Naive thymus-derived CD4-positive, alpha-beta T cell (primary cell): ENCODE data around the gene MEG3. TPM values are rescaled to one million over a fixed set of nuclear protein-coding genes. Genes with fewer than 3 reads are reported as not detected.

Source experiments
- ATAC-seq: fragments of 150-1000 bp; cut with Tn5 transposase; 2 replicates; pipeline ENCODE4 v1.10.0; 2021; ENCODE audit warnings: mild to moderate bottlenecking, moderate library complexity
- CTCF ChIA-PET: fragments of 350-600 bp; sonication (Branson Sonifier 250); formaldehyde crosslinking; loops from one replicate; lab custom pipeline; 2021; ENCODE audit warnings: antibody characterized with exemption; lab: Charles Lee
- POLR2A ChIA-PET: fragments of 350-600 bp; sonication (Branson Sonifier 250); formaldehyde crosslinking; loops from one replicate; lab custom pipeline; 2021; ENCODE audit warnings: antibody characterized with exemption, inconsistent platforms; lab: Charles Lee
- DNase-seq, 9 donors: peaks; one replicate each; pipeline versions ENCODE4 v3.0.0 to v3.0.0-alpha.2; 2020 to 2022; ENCODE audit warnings: mixed read lengths in 1 of 9
- H3K27ac ChIP-seq: one replicate; pipeline ENCODE4 v1.7.0; 2013; ENCODE audit warnings: mild to moderate bottlenecking, low read depth, low read length, moderate library complexity
- H3K27me3 ChIP-seq, 2 donors: one replicate each; pipeline ENCODE4 v1.7.0; 2013; ENCODE audit warnings: low read length in 2 of 2, mild to moderate bottlenecking in 2 of 2, moderate library complexity in 2 of 2; ENCODE audit not compliant: control insufficient read depth in 2 of 2, insufficient read depth in 2 of 2
- H3K36me3 ChIP-seq, 3 experiments: 1 replicate in 2 of 3; 2 replicates in 1 of 3; pipeline ENCODE4 v1.7.0; 2013; ENCODE audit warnings: low read length in 3 of 3, mild to moderate bottlenecking in 3 of 3, moderate library complexity in 1 of 3; ENCODE audit not compliant: insufficient read depth in 3 of 3, control insufficient read depth in 2 of 3
- H3K4me1 ChIP-seq, 2 donors: one replicate each; pipeline ENCODE4 v1.7.0; 2013; ENCODE audit warnings: low read length in 2 of 2, mild to moderate bottlenecking in 2 of 2, moderate library complexity in 1 of 2; ENCODE audit not compliant: control insufficient read depth in 2 of 2, insufficient read depth in 2 of 2
- H3K4me3 ChIP-seq: 2 replicates; pipeline ENCODE4 v1.7.0; 2013; ENCODE audit warnings: mild to moderate bottlenecking, low read length
- H3K9me3 ChIP-seq, 3 experiments: 1 replicate in 2 of 3; 2 replicates in 1 of 3; pipeline ENCODE4 v1.7.0; 2013; ENCODE audit warnings: low read length in 3 of 3; ENCODE audit not compliant: control insufficient read depth in 2 of 3
- H3K27ac Mint-ChIP-seq, 9 donors: one replicate each; pipeline ENCODE4 v1.8.0; 2020 to 2022; ENCODE audit warnings: mixed read lengths in 9 of 9, mild to moderate bottlenecking in 8 of 9, moderate library complexity in 5 of 9, inconsistent platforms in 2 of 9
- H3K27me3 Mint-ChIP-seq, 5 donors: one replicate each; pipeline ENCODE4 v1.8.0; 2021 to 2022; ENCODE audit warnings: mixed read lengths in 5 of 5, mild to moderate bottlenecking in 1 of 5
- H3K36me3 Mint-ChIP-seq, 5 donors: one replicate each; pipeline ENCODE4 v1.8.0; 2020 to 2022; ENCODE audit warnings: mixed read lengths in 5 of 5, mild to moderate bottlenecking in 3 of 5, inconsistent platforms in 1 of 5
- H3K4me1 Mint-ChIP-seq, 7 donors: one replicate each; pipeline ENCODE4 v1.8.0; 2020 to 2022; ENCODE audit warnings: mixed read lengths in 7 of 7, mild to moderate bottlenecking in 3 of 7, inconsistent platforms in 1 of 7
- H3K4me3 Mint-ChIP-seq, 10 donors: one replicate each; pipeline ENCODE4 v1.8.0; 2020 to 2022; ENCODE audit warnings: mild to moderate bottlenecking in 10 of 10, mixed read lengths in 10 of 10, moderate library complexity in 6 of 10, inconsistent platforms in 2 of 10
- H3K9me3 Mint-ChIP-seq, 11 donors: one replicate each; pipeline ENCODE4 v1.8.0; 2020 to 2022; ENCODE audit warnings: mixed read lengths in 11 of 11, mild to moderate bottlenecking in 4 of 11, inconsistent platforms in 1 of 11, moderate library complexity in 1 of 11
- intact Hi-C, 2 donors: fragments of 100-400 bp; cut with micrococcal nuclease; formaldehyde crosslinking; loops; one replicate each; pipeline ENCODE4 v1.15.1; 2023
- polyA plus RNA-seq, 2 donors: library from polyadenylated mRNA; unstranded; fragments of 300-500 nt; fragmentation: Illumina TruSeq; gene quantifications; one replicate each; pipeline ENCODE4 v1.2.3, GENCODE V29; 2021
- total RNA-seq, 6 experiments: library from RNA in 5 of 6; stranded (reverse) in 5 of 6; gene quantifications; 1 replicate in 5 of 6; 2 replicates in 1 of 6; pipeline ENCODE4 v1.2.3 and lab custom pipeline; 2021 to 2026

The MEG3 gene
- total and polyA plus RNA-seq, 7 experiments from 2014 or later, result 0.80 to 2.4 TPM; not detected in 5

GRCh38 chr14:100810861-100811461, 15.0 kb upstream of the MEG3 start:
- POLR2A ChIA-PET, result interaction anchor here (0.6 kb wide), 1 partner anchor 11 kb away, joined by 3 read pairs; no protein-coding TSS in a partner anchor
- Histone ChIP-seq H3K27ac (no peak overlapping the region), H3K27me3 (no peaks in the 10 kb centered on the region), H3K36me3 (no peaks in the 10 kb centered on the region), H3K4me1 (no peaks in the 10 kb centered on the region), H3K9me3 (peaks cover 0 to 42% (median 0%) of the 10 kb centered on the region in 3 experiments), H3K4me3 (no peak overlapping the region)
- Mint-ChIP-seq H3K4me1 (no peaks in the 10 kb centered on the region), H3K36me3 (peaks cover 0 to 11% (median 0%) of the 10 kb centered on the region in 5 donors), H3K27me3 (peaks cover 11 to 43% (median 17%) of the 10 kb centered on the region in 5 donors), H3K9me3 (peaks cover 0 to 53% (median 15%) of the 10 kb centered on the region in 11 donors), H3K27ac (no peak overlapping the region), H3K4me3 (no peak overlapping the region)
- intact Hi-C loops, result no loop called here
- no peak for ATAC-seq
- CTCF ChIA-PET, result interaction anchor here (0.7 kb wide), 1 partner anchor 69 kb away, joined by 3 read pairs; no protein-coding TSS in a partner anchor
- DNase-seq, result no peak

- H3K27me3 ChIP-seq, result no peaks in the 10 kb centered on the region
These were observed 12.6 kb upstream of the MEG3 start for GRCh38 chr14:100813291-100813690.

GRCh38 chr14:100815478-100816285, 10.2 kb upstream of the MEG3 start:
- H3K4me1 Mint-ChIP-seq, result no peaks in the 10 kb centered on the region
- ChIA-PET POLR2A (no interaction called here), CTCF (no interaction called here)
- peaks cover 0 to 39% (median 17%) of the 10 kb centered on the region in 5 donors for H3K27me3 Mint-ChIP-seq
- H3K4me3 Mint-ChIP-seq, result no peak overlapping the region
- peak overlapping the region in 1 of 9 donors; percentile 49 for H3K27ac Mint-ChIP-seq
- Histone ChIP-seq H3K4me1 (no peaks in the 10 kb centered on the region), H3K27me3 (no peaks in the 10 kb centered on the region), H3K27ac (no peak overlapping the region), H3K36me3 (no peaks in the 10 kb centered on the region), H3K9me3 (peaks cover 0 to 12% (median 0%) of the 10 kb centered on the region in 3 experiments), H3K4me3 (no peak overlapping the region)
- intact Hi-C loops, result no loop called here
- ATAC-seq (no peak), DNase-seq (no peak)
- no peaks in the 10 kb centered on the region for H3K36me3 Mint-ChIP-seq
- H3K9me3 Mint-ChIP-seq, result peaks cover 0 to 20% (median 0%) of the 10 kb centered on the region in 11 donors

More at GRCh38 chr14:100813291-100813690, 12.6 kb upstream of the MEG3 start:
- H3K4me1 ChIP-seq, result no peaks in the 10 kb centered on the region
- Mint-ChIP-seq H3K9me3 (peaks cover 0 to 44% (median 13%) of the 10 kb centered on the region in 11 donors), H3K27ac (no peak overlapping the region), H3K27me3 (peaks cover 11 to 46% (median 22%) of the 10 kb centered on the region in 5 donors), H3K4me1 (no peaks in the 10 kb centered on the region), H3K36me3 (peaks cover 0 to 11% (median 0%) of the 10 kb centered on the region in 5 donors), H3K4me3 (no peak overlapping the region)
- CTCF ChIA-PET, result no interaction called here
- no peak overlapping the region for H3K27ac ChIP-seq
- H3K36me3 ChIP-seq, result no peaks in the 10 kb centered on the region
- intact Hi-C loops, result no loop called here
- no peak for DNase-seq
- no peak for ATAC-seq
- POLR2A ChIA-PET, result no interaction called here
- H3K4me3 ChIP-seq, result no peak overlapping the region
- peaks cover 0 to 33% (median 0%) of the 10 kb centered on the region in 3 experiments for H3K9me3 ChIP-seq

GRCh38 chr14:100816286-100816949, 9.5 kb upstream of the MEG3 start:
- H3K36me3 Mint-ChIP-seq, result no peaks in the 10 kb centered on the region
- ATAC-seq, result no peak
- Histone ChIP-seq H3K4me1 (no peaks in the 10 kb centered on the region), H3K36me3 (no peaks in the 10 kb centered on the region), H3K27ac (no peak overlapping the region), H3K4me3 (no peak overlapping the region), H3K27me3 (no peaks in the 10 kb centered on the region), H3K9me3 (peaks cover 0 to 5% (median 0%) of the 10 kb centered on the region in 3 experiments)
- CTCF ChIA-PET, result no interaction called here
- DNase-seq, result no peak
- POLR2A ChIA-PET, result no interaction called here
- H3K9me3 Mint-ChIP-seq, result peaks cover 0 to 15% (median 0%) of the 10 kb centered on the region in 11 donors
- no peaks in the 10 kb centered on the region for H3K4me1 Mint-ChIP-seq
- no peak overlapping the region for H3K27ac Mint-ChIP-seq
- H3K27me3 Mint-ChIP-seq, result peaks cover 0 to 38% (median 16%) of the 10 kb centered on the region in 5 donors
- intact Hi-C loops, result no loop called here
- H3K4me3 Mint-ChIP-seq, result no peak overlapping the region

GRCh38 chr14:100816950-100817901, 8.7 kb upstream of the MEG3 start:
- ChIA-PET CTCF (no interaction called here), POLR2A (no interaction called here)
- Histone ChIP-seq H3K36me3 (no peaks in the 10 kb centered on the region), H3K4me1 (no peaks in the 10 kb centered on the region), H3K27ac (no peak overlapping the region), H3K27me3 (no peaks in the 10 kb centered on the region), H3K4me3 (no peak overlapping the region), H3K9me3 (no peaks in the 10 kb centered on the region)
- no peaks in the 10 kb centered on the region for H3K4me1 Mint-ChIP-seq
- peaks cover 0 to 7% (median 0%) of the 10 kb centered on the region in 11 donors for H3K9me3 Mint-ChIP-seq
- ATAC-seq (no peak), DNase-seq (no peak)
- H3K27me3 Mint-ChIP-seq, result peaks cover 0 to 37% (median 19%) of the 10 kb centered on the region in 5 donors
- intact Hi-C loops, result no loop called here
- H3K36me3 Mint-ChIP-seq, result no peaks in the 10 kb centered on the region
- no peak overlapping the region for H3K27ac Mint-ChIP-seq
- H3K4me3 Mint-ChIP-seq, result no peak overlapping the region

GRCh38 chr14:100818221-100818699, 7.7 kb upstream of the MEG3 start:
- no peak overlapping the region for H3K4me3 ChIP-seq
- no peak overlapping the region for H3K27ac ChIP-seq
- intact Hi-C loops, result no loop called here
- no peak overlapping the region for H3K27ac Mint-ChIP-seq
- ChIA-PET CTCF (no interaction called here), POLR2A (no interaction called here)
- no peaks in the 10 kb centered on the region for H3K36me3 Mint-ChIP-seq
- no peak overlapping the region for H3K4me3 Mint-ChIP-seq
- ATAC-seq, result no peak
- DNase-seq, result no peak
- no peaks in the 10 kb centered on the region for H3K36me3 ChIP-seq
- H3K9me3 ChIP-seq, result no peaks in the 10 kb centered on the region
- peaks cover 0 to 6% (median 0%) of the 10 kb centered on the region in 11 donors for H3K9me3 Mint-ChIP-seq
- H3K27me3 Mint-ChIP-seq, result peaks cover 9 to 35% (median 25%) of the 10 kb centered on the region in 5 donors
- no peaks in the 10 kb centered on the region for H3K27me3 ChIP-seq
- no peaks in the 10 kb centered on the region for H3K4me1 ChIP-seq
- H3K4me1 Mint-ChIP-seq, result no peaks in the 10 kb centered on the region
